Tibial nerve (tissue), 4 donors: Measurements from ENCODE around the gene GPC2. TPM values are rescaled to one million over a fixed set of nuclear protein-coding genes. Genes with fewer than 3 reads are reported as not detected.
A peak's percentile ranks its signal among the peaks of the same experiment; 100 is the strongest.

ENCODE experiments used
- DNase-seq, 2 donors: peaks; one replicate each; pipeline ENCODE4 v3.0.0-alpha.2; 2019; ENCODE audit warnings: low spot score in 2 of 2
- H3K27ac ChIP-seq, 4 donors: fragments of 200-600 bp; sonication (generic) in 3 of 4; one replicate each; pipeline ENCODE4 v1.5.1; 2017 to 2019; ENCODE audit warnings: mild to moderate bottlenecking in 1 of 4
- H3K27me3 ChIP-seq, 2 donors: fragments of 200-600 bp; sonication (generic) in 1 of 2; one replicate each; pipeline versions ENCODE4 v1.5.1 to v1.6.0; 2017 to 2019
- H3K36me3 ChIP-seq, 3 donors: fragments of 200-600 bp; sonication (generic); one replicate each; pipeline ENCODE4 v1.5.1; 2018 to 2019
- H3K4me1 ChIP-seq, 4 donors: fragments of 200-600 bp; sonication (generic) in 3 of 4; one replicate each; pipeline ENCODE4 v1.5.1; 2017 to 2019
- H3K4me3 ChIP-seq, 4 donors: fragments of 200-600 bp; sonication (generic) in 3 of 4; one replicate each; pipeline ENCODE4 v1.5.1; 2017 to 2019; ENCODE audit warnings: mild to moderate bottlenecking in 1 of 4, moderate library complexity in 1 of 4
- H3K9me3 ChIP-seq, 4 donors: fragments of 200-600 bp; sonication (generic) in 3 of 4; one replicate each; pipeline ENCODE4 v1.5.1; 2017 to 2019
- EP300 ChIP-seq, 2 donors: sonication (generic); formaldehyde crosslinking; IDR thresholded peaks; one replicate each; pipeline ENCODE4 v1.6.1; 2017; ENCODE audit warnings: antibody characterized with exemption in 2 of 2, mild to moderate bottlenecking in 1 of 2
- POLR2A ChIP-seq, 2 donors: fragments of 450-650 bp; IDR thresholded peaks; one replicate each; pipeline ENCODE4 v1.6.1; 2017; ENCODE audit warnings: antibody characterized with exemption in 2 of 2, mild to moderate bottlenecking in 2 of 2, moderate library complexity in 2 of 2
- WGBS, 2 donors: methylation state at CpG; one replicate each; pipeline ENCODE4 v1.1.5; 2018; 5-methylcytosine and 5-hydroxymethylcytosine counted together
- total RNA-seq, 4 donors: library from RNA; depleted of rRNA; stranded (reverse); fragments of >200 nt; gene quantifications; one replicate each; pipeline ENCODE4 v1.1.0, GENCODE V29; 2016
- TF ChIP-seq, protein P1 (sequence below), 5 experiments: fragments of 200-600 bp in 3 of 5; fragments of 450-650 bp in 2 of 5; sonication (generic) in 3 of 5; IDR thresholded peaks; one replicate each; pipeline ENCODE4 v1.5.1; 2016 to 2019; ENCODE audit warnings: antibody characterized with exemption in 5 of 5, mild to moderate bottlenecking in 3 of 5, moderate library complexity in 2 of 5

Gene GPC2
- total RNA-seq, 4 donors from 2014 or later: 1.1 to 3.1 (median 1.7) TPM

DNA sequence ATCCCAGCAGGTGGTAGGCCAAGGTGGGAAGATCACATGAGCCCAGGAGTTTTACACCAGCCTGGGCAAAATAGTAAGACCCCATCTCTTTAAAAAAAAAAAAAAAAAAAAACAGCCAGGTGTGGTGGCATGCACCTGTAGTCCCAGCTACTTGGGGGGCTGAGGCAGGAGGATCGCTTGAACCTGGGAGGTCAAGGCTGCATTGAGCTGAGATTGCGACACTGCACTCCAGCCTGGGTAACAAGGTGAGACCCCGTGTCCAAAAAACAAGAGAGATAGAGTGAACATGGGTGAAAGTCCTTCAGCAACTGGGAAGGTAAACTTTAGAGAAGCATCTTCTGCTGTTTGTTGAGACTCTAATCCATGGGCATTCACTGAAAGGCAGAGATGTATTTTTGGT is 34.7 kb downstream of the GPC2 start:
- Histone ChIP-seq H3K27ac (no peak overlapping the region), H3K27me3 (no peaks in the 10 kb centered on the region), H3K36me3 (no peaks in the 10 kb centered on the region), H3K9me3 (no peaks in the 10 kb centered on the region), H3K4me3 (no peak overlapping the region), H3K4me1 (no peaks in the 10 kb centered on the region)
- no peak for TF ChIP-seq EP300 (IDR thresholded peaks at IDR 0.05)
- TF ChIP-seq POLR2A (IDR thresholded peaks at IDR 0.05): no peak
- TF ChIP-seq, protein P1, sequence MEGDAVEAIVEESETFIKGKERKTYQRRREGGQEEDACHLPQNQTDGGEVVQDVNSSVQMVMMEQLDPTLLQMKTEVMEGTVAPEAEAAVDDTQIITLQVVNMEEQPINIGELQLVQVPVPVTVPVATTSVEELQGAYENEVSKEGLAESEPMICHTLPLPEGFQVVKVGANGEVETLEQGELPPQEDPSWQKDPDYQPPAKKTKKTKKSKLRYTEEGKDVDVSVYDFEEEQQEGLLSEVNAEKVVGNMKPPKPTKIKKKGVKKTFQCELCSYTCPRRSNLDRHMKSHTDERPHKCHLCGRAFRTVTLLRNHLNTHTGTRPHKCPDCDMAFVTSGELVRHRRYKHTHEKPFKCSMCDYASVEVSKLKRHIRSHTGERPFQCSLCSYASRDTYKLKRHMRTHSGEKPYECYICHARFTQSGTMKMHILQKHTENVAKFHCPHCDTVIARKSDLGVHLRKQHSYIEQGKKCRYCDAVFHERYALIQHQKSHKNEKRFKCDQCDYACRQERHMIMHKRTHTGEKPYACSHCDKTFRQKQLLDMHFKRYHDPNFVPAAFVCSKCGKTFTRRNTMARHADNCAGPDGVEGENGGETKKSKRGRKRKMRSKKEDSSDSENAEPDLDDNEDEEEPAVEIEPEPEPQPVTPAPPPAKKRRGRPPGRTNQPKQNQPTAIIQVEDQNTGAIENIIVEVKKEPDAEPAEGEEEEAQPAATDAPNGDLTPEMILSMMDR (IDR thresholded peaks at IDR 0.05): no peak
- no peak for DNase-seq
- 93 to 94% methylated on average over 3 of the region's 3 CpGs for WGBS, 2 donors

GRCh38 chr7:100141555-100141949 is 35.6 kb downstream of the GPC2 start:
- no peaks in the 10 kb centered on the region for H3K4me1 ChIP-seq
- H3K4me3 ChIP-seq: no peak overlapping the region
- no peaks in the 10 kb centered on the region for H3K36me3 ChIP-seq
- no peak for DNase-seq
- no peaks in the 10 kb centered on the region for H3K9me3 ChIP-seq
- WGBS, 2 donors: 54 to 70% methylated on average over 3 of the region's 3 CpGs
- H3K27me3 ChIP-seq: no peaks in the 10 kb centered on the region
- H3K27ac ChIP-seq: no peak overlapping the region
- TF ChIP-seq, protein P1 (IDR thresholded peaks at IDR 0.05): no peak

DNA sequence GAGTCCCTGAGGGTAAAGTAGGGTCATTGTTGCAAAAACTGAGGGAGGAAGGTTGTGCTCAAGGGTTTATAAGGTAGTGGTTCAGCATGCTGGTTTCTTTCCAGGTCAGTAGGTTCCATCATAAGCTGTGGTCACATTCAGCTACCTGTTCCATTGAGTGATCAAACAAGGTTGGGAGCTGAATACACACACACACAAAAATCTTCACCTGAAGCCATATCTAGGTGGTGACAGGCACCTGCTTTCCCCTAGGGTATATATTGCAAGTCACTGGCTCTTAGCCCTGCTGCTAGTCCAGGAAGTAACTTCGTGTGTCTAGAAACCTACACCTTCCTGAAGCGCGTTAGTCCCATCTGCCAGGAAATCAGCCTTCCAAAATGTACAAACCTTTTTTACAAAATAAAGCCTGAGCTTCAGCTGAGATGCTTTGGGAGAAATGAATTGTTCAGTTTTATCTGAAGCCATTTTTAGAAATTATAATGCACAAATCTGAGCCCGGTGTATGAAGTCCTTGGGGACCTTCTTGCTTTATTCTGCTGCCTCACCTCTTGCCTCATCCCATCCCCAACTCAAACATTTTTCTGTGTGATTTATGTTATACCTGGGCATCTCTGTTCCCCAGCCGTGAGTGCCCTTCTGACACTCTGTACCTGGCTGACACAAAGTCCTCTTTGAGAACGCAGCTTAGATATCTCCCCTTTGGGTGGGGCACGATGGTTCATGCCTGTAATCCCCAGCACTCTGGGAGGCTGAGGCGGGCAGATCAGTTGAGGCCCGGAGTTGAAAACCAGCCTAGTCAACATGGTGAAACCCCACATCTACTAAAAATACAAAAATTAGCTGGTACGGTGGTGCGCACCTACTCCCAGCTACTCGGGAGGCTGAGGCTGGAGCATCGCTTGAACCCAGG is 39.1 kb downstream of the GPC2 start:
- Histone ChIP-seq H3K4me3 (no peak overlapping the region), H3K27ac (no peak overlapping the region), H3K36me3 (no peaks in the 10 kb centered on the region), H3K27me3 (no peaks in the 10 kb centered on the region), H3K4me1 (peaks cover 0 to 3% (median 0%) of the 10 kb centered on the region in 4 donors), H3K9me3 (no peaks in the 10 kb centered on the region)
- DNase-seq: no peak
- no peak for TF ChIP-seq POLR2A (IDR thresholded peaks at IDR 0.05)
- TF ChIP-seq, protein P1 (IDR thresholded peaks at IDR 0.05): no peak
- TF ChIP-seq EP300 (IDR thresholded peaks at IDR 0.05): no peak
- WGBS, 2 donors: 83 to 87% methylated on average over 13 of the region's 13 CpGs

- Histone ChIP-seq H3K36me3 (no peaks in the 10 kb centered on the region), H3K27me3 (no peaks in the 10 kb centered on the region), H3K9me3 (no peaks in the 10 kb centered on the region), H3K4me3 (no peak overlapping the region), H3K27ac (no peak overlapping the region), H3K4me1 (peaks cover 0 to 33% (median 8%) of the 10 kb centered on the region in 4 donors)
- no peak for TF ChIP-seq POLR2A (IDR thresholded peaks at IDR 0.05)
- TF ChIP-seq, protein P1 (IDR thresholded peaks at IDR 0.05): peak; percentile 66 to 81 (median 79)
- DNase-seq: peak in 1 of 2 donors; percentile 58
- 19 to 21% methylated on average over 3 of the region's 3 CpGs for WGBS, 2 donors
Measured at GRCh38 chr7:100132697-100133151, 44.5 kb downstream of the GPC2 start.

GRCh38 chr7:100132126-100132525 is 45.1 kb downstream of the GPC2 start:
- peaks cover 0 to 38% (median 9%) of the 10 kb centered on the region in 4 donors for H3K4me1 ChIP-seq
- no peak overlapping the region for H3K27ac ChIP-seq
- H3K4me3 ChIP-seq: no peak overlapping the region
- DNase-seq: no peak
- TF ChIP-seq, protein P1 (IDR thresholded peaks at IDR 0.05): no peak
- TF ChIP-seq POLR2A (IDR thresholded peaks at IDR 0.05): no peak
- TF ChIP-seq EP300 (IDR thresholded peaks at IDR 0.05): no peak
- no peaks in the 10 kb centered on the region for H3K36me3 ChIP-seq
- H3K27me3 ChIP-seq: no peaks in the 10 kb centered on the region
- 64 to 71% methylated on average over 7 of the region's 7 CpGs for WGBS, 2 donors
- no peaks in the 10 kb centered on the region for H3K9me3 ChIP-seq
